GM21717 (cell line): ENCODE measurements around the gene CHD5.
"Not testable (repeated sequence)": the region's sequence is repeated elsewhere in the genome, so short reads cannot be mapped to it uniquely, and the experiment has no call there.

Experiments used
- ATAC-seq: cut with Tn5 transposase; IDR thresholded peaks from one replicate; pipeline ENCODE4 v1.9.1; 2021; ENCODE audit warnings: mild to moderate bottlenecking, moderate library complexity; ENCODE audit not compliant: unreplicated experiment

CHD5 gene

GRCh38 chr1:6068932-6069331 is 111.2 kb downstream of the CHD5 start:
- ATAC-seq = no peak

- no peak for ATAC-seq
Measured at GRCh38 chr1:6068073-6068472, 112.0 kb downstream of the CHD5 start.

GRCh38 chr1:6066680-6067079 is 113.4 kb downstream of the CHD5 start:
- ATAC-seq = no peak

- ATAC-seq = no peak
Measured at GRCh38 chr1:6065093-6065858, 114.8 kb downstream of the CHD5 start.

- ATAC-seq = not testable (repeated sequence)
Measured at GRCh38 chr1:6063532-6064053, 116.5 kb downstream of the CHD5 start.

- no peak for ATAC-seq
Measured at GRCh38 chr1:6062670-6063069, 117.5 kb downstream of the CHD5 start.

- ATAC-seq = no peak
Measured at GRCh38 chr1:6059866-6060265, 120.3 kb downstream of the CHD5 start.

GRCh38 chr1:6057170-6057845 is 122.8 kb downstream of the CHD5 start:
- ATAC-seq = no peak

GRCh38 chr1:6056572-6056948 is 123.6 kb downstream of the CHD5 start:
- no peak for ATAC-seq

- ATAC-seq = no peak
Measured at GRCh38 chr1:6054596-6054995, 125.5 kb downstream of the CHD5 start.

GRCh38 chr1:6053206-6053546 is 126.9 kb downstream of the CHD5 start:
- no peak for ATAC-seq

GRCh38 chr1:6052543-6053205 is 127.4 kb downstream of the CHD5 start:
- no peak for ATAC-seq
